ENCODE data around the gene ILKAP.

Gene ILKAP

DNA sequence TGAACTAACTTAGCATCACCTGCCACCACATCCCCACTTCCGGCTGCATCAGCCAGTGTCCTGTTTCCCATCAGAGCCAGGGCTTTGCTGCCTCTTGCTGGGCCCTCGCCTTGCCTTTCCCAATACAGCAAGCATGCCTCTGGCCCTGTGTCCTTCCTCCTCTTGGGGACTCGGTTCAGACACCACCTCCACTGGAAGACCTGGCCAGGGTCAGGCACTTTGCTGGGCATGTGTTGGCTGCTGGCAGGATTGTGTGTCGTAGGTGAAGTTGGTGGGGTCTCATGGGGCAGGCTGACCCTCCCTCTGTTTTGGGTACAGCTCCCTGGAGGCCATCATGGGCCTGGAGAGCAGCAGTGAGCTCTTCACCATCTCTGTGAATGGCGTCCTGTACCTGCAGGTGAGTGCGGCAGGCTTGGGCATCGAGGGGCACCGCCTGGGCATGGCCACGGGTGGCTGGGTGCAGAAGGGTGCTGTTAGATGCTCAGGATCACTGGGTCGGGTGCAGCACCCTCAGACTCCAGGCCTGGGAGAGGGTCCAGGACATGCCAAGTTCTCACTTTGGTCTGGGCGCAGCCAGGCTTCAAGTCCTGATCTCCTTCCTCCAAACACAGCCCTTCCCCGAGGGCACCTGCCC, 38.1 kb downstream of the ILKAP start:
- no peak for DNase-seq

DNA sequence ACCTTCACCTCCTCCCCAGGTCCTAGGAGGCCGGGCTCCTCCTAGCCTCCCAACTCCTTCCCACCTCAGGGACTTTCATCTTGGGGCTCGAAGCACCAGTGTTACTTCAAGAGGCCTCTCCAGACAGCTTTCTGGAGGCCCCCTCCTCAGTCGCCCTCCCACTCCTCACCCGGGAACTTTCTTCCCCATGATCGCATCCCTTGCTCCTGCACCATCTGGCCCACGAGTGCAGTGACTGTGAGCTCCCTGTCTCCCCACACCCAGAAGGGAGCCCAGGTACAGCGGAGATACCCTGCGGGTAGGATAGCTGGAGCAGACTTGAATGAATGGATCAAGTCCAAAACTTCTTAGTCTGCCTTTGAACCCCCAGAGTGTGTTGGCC, 38.6 kb downstream of the ILKAP start:
- DNase-seq: no peak

DNA sequence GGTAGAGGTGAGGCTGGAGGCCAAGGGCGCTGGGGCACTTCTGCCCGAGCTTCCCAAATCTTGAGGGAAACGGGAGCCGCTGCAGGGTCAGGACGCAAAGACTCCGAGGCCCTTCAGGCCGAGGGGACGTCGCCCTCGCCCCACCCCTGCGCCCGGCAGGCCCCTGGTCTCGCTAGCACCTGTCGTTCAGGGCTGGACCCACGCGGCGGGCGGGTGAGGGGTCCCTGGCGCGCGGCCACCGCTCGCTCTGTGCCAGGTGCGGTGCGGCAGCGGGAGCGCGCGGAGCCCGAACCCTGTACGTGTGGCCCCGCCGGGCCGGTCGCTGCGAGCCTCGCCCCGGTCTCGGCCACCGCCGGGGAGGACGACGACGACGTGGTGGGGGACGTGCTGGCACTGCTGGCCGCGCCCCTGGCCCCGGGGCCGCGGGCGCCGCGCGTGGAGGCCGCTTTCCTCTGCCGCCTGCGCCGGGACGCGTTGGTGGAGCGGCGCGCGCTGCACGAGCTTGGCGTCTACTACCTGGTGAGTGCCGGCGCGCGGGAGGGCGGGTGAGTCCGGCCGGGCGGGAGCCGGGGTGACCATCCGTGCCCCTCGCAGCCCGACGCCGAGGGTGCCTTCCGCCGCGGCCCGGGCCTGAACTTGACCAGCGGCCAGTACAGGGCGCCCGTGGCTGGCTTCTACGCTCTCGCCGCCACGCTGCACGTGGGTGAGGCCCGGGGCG, 39.9 kb downstream of the ILKAP start:
- no peak for DNase-seq

DNA sequence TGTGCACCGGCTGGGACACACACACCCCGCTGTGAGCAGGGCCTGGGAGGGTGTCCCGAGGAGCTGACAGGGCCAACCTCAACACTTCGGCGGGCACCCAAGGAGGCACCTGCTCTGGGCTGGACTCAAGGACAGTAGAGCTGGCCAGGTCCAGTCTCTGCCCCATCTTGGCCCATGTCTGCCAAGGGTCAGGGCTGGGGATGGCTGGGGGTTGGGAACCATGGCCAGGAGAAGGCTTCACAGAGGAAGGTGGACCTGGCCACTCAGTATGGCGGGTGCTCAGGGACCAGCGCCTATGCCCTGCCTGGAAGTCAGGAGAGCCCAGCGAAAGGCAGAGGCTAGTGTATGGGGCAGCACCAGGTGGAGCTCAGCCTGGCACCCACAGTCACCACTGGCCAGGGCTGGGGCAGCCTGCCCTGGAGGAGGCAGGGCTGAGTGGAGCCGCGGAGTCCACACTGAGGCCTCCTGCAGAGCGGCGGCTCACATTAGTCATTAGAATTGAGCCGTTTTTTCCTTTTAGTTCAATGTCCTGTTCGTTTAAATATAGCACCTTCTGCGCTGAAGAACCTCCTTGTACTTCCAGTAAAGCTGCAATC, 40.6 kb downstream of the ILKAP start:
- DNase-seq: no peak

DNA sequence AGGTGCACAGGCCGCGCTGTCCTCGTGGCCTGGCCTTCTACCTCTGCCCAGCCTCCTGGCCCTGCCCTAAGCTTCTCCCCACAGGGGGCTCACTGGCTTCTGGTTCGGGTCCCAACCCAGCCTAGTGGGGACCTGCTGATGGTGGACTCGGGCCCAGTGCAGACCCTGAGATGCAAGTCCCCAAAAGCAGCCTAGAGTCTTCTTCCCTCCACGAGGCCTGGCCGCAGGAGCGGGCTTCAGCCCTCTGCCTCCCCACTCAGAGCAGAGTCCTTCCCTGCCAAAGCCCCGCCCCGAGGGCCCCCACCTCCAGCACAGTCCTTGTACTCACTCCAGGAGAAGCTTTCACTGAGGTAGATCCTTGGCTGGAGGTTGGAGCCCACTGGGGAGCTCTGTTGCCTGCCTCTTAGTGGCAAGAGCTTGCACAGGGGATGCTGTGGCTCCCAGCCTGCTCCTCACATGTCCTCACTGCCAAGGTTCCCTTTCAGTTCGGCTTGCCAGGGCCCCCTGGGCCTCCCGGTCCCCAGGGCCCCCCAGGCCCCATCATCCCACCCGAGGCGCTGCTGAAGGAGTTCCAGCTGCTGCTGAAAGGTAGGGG, 41.1 kb downstream of the ILKAP start:
- no peak for DNase-seq

DNA sequence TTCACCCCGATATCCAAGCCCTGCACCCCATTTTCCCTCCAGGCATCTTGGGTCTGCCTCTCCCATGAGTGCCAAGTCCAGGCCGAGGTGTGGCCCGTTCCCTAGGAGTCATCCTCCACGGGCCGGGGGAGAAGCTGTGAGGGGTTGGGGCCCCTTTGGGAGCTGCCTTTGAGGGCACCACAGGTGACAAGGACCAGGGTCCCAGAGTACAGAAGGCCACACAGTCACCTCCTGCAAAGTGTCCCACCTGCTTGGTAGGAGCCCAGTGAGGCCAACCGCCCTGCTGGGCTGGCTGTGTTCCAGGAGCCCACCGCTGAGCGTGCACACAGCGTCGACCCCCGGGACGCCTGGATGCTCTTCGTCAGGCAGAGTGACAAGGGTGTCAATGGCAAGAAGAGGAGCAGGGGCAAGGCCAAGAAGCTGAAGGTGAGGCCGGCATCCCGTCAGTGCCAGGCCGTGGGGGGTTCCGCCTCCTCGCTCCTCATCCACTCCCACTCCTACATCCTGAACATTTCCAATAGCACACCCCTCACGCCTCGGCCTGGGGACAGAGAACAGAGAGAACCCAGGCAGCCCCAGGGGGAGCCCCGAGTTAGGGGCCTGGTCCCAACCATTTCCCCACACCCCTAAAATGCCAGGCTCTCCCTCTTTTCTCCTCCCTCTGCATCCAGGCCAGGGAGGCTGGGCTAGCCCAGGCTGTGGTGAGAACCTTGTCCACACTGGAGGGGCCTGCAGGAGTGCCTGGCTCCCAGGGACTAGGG, 42.0 kb downstream of the ILKAP start:
- no peak for DNase-seq

DNA sequence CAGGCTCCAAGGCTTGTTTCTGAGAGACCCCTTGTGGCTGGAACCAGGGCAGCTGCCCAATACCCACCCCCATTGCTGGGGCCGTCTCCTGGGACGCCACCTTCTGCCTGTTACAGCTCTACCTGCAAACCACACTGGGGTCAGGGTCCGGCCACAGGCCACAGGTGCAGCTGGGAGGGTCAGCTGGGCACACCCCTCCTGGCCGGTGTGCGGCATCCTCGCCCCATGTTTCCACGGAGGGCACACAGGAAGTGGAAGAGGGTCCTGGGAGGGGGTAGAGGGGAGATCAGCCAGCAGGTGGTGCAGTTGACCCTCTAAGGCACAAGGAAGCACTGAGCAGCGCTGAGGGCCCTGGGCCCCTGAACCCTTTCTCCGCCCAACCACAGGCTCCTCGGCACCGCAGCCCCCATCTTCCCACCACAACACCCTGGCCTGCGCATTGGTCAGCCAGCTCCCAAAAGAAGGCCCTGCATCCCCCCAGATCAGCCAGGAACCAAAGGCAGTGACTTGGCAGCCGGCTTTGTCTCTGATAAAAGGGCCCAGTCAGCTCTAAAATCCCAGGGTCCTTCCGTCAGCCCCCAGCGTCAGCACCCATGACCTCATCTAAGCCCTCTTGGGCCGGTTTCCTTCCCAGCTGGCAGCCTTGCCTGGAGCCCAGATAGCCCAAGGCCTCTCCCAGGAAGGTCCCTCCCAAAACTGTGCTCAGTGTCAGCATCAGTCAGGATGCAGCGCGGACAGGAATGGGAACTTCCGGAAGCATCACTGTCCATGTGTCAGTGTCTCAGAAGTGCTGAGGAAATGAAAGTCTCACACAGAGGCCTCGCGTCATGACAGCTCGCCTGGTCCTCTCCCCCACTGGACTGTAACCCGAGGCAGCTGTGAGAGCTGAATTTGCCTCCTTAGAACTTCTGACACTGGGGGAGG, 43.0 kb downstream of the ILKAP start:
- DNase-seq: no peak

DNA sequence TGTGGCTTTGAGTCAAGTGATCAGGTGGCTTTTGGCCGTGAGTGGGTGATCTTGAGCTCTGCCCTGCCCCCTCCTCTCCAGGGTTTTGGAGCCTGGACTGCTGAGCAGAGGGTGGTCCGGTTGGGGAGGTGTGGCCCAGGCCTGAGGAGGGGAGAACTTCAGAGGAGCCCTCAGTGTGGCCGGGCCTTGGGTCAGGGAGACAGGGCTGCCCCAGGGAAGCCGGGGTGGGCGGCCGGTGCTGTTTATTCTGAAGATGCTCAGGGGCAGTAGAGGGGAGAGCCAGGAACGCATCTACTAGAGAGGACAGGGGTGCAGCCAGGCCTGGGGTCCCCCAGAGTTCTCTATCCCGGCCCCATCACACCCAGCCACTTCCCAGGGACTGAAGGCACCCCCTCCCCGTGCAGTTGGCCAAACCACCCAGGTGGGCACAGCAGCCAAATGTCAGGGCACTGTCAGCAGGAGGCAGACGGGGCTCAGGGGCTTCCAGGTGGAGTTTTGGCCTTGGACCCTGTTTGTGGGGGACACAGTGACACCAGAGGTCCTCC, 43.8 kb downstream of the ILKAP start:
- no peak for DNase-seq

DNA sequence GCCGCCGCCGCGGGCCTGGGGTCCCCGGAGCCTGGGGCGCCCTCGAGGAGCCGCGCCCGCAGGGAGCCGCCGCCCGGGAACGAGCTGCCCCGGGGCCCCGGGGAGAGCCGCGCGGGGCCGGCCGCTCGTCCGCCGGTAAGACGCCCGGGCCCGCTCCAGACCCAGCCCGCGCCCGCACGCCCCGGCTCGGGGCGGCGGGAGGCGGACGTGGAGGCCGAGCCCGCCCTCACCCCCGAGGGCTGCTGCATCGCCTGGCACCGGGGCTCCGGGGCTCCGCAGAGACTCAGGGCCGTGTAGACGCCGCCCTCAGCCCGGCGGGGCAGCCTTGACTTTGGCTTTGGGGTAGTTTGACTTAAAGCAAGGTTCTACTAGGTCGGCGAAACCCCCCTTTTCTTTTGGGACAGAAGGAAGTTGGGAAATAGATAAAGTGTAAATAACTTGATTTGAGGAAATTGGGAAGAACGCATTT, 44.4 kb downstream of the ILKAP start:
- DNase-seq: no peak

DNA sequence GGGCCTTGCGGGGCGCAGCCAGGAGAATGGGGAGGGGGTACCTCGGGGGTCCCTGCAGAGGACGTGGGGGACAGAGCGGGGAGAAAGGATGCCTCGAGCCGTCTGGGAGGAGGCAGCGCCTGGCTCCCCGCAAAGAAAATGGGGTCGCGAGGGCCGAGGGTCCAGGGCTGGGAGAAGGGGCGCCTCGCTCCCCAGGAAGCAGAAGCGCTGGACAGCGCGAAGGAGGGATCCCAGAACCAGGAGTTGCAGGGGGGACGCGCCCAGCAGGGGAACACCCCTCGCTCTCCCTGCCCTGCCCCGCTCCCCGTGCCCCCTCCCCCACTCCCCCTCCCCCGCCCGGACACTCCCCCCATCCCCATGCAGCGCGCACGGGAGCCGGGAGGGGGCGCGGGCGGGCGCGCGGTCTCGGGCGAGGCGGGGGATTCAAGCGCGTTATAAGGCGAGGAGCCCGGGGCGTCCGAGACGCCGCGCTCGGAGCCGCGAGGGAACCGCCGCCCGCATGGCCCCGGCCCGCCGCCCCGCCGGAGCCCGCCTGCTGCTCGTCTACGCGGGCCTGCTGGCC, 44.9 kb downstream of the ILKAP start, which contains the start of gene ERFE:
TSS of gene ERFE (plus strand) at position 462 of the 562 bp plus-strand sequence. CDS start at position 500, 38 bp downstream.
- no peak for DNase-seq

DNA sequence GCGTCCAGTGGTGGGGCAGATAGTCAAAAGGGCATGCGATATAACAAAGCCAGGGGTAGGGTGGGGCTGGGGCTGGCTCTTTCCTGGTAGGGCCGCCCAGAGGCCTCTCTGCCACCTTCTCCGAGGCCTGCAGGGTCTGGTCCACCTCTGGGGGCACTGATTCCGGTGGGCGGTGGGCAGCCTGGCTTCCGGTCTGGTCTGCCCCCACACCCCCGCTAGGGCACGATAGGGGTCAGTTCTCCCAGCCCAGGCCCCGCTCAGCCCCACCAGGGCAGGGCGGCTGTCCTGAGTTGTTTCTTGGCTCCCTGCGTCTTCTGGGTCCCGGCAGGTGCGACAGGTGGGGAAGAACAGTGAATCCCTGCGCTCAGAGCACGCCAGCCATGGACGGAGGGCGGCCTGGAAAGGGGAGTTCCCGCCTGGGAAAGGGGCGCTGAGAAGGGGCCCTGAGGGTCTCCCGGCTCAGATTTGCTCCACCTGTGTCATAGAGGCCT, 45.4 kb downstream of the ILKAP start:
- DNase-seq: no peak

DNA sequence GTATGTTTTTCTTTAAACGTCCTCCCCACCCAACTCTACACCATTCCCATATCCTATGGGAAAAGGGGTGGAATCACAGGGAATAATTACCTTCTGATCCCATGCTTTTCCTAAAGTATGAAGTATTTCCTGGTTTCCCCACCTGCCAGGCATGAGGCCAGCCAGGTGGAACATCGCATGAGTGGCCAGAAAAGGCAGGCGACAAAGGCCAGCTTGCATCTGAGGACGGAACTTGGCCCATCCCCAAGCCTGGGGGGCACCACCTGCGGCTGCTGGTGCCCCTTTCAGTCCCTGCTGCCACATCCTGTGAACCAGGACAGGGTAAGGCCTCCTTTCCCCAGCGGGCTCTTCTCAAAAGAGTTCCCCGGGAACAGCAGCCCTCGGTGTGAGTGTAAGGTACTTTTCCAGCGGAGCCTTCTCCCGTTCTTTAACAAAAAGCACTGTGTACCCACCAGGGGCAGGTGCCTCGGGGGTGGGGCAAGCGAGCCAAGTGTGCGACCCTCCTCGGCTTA, 45.9 kb downstream of the ILKAP start:
- no peak for DNase-seq

DNA sequence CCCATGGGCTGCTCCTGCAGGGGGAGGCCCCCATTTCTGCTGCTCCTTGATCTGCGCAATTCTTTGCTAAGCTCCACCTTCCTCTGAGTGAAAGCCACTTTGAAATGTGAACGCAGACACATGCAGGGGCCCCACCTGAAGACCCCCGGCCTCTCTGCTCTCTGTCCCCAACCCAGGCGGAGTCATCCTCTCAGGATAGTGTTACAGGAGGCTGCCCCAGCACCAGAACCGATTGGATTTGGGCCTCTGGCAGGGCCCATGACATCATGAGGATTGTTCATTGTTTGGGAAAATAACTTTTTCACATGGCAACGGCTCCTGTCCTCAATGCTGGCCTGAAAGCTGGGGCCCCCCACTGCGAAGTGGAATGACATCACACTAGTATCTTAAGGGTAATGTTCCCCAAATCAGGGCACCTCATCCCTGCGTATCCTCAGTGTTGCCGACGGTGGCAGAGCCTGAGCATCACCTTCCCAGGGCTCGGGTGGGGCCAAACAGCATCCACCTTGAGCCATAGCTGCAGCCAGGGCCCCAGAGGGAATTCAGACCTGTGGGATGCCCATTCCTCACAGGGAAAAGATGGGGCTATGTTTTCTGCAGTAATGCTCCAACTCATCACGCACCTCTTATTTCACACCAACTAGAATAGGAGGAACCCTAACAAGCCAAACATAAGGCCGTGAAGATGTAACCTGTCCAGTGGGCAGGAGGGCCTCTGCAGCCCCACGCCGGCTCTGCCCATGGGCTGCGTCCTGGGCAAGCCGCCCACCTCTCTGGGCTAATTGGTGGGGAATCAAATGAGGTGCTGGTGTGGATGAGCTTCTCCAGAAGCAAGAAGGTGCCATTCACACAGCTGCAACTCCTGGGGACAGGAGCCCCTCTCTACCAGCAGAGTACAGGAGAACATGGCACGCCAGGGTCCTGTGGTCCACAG, 47.5 kb downstream of the ILKAP start:
- no peak for DNase-seq

DNA sequence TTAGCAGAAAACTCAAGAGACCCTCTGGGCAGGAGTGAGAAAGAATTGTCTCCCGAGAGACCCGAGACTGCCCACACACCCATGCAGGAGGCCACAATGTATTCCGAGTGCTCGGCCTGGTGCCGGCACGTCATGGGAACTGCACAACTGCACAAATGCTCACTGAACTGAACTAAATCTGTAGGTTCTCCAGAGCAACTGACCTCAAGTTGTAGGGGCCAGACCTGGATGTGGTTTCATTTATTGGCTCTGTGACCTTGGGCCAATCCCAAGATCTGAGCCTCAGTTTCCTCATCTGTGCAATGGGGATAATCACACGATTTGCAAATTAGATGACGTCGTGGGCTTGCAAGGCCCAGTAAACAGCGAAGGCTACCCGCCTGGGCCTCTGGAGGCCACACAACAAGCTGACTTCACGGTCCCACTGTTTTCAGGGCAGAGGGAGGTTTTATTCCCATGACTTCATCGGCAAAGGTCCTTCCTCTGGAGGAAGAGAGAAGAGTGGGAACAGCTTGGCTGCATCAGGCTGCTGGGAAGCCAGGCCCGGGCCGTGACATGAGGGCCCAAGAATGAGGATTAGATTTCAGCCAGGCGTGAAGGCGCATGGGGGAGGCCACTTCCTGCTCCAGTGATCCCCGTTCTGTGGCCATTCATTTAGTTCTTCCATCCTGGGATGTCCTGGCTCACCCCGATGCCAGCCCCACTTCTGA, 48.3 kb downstream of the ILKAP start:
- no peak for DNase-seq

DNA sequence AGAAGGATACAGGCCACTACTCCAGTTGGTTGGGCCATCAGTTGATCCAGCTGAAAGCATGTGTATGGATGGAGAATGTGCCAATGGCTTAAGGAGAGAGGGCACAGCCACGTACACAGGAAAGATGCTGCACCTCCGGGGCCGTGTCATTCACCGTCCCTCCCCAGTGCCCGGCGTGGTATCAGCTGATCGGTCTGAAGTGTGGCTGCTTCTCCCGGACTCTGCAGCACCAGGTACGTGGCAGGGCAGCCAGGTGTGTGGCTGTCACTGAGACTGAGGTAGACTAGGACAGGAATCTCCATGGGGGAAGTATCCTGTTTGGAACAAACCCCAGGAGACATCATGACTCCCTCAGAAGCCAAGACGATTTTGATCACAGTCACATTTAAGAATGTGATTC, 48.9 kb downstream of the ILKAP start:
- DNase-seq: no peak

DNA sequence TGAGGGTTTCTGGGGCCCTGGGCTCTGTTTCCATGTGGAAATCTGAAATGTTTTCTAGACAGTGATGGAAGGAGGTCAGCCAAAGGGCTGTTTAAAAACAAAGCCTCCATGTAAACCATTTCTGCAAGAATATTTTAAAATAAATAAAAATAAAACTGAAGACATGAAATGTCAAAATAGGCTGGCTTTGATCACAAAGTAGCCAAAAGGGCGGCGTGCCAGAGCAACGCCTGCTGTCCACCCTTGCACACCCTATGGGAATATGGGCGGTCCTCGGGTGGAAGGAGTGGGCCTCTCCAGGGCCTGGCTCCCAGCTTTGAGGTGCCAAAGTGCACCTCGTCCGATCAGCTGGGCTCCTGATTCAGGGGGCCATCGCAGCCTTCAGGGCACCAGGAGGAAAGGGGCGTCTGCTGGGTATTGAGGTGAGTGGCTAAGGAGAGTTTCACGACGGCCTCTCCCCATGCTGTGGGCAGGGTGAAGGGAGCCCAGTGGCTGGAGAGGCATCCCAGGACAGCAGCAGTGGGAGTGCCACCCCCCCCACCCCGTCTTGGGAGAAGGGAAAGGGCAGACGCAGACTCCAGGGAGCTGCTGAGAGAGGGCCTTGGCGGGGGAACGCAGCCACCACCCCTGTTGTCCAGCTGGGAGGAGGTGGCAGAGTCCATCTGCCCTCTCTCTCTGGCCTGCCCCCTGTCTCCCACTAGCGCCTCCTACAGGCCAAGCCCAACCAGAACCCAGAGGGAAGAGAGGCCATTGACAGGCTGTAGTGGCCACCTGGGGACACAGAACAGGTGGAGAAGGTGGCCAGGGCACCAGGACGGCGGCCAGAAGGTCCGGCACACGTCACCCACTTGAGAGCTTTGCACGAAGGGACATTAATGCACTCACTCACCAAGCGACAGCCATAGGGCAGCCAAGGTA, 50.5 kb downstream of the ILKAP start:
- no peak for DNase-seq

DNA sequence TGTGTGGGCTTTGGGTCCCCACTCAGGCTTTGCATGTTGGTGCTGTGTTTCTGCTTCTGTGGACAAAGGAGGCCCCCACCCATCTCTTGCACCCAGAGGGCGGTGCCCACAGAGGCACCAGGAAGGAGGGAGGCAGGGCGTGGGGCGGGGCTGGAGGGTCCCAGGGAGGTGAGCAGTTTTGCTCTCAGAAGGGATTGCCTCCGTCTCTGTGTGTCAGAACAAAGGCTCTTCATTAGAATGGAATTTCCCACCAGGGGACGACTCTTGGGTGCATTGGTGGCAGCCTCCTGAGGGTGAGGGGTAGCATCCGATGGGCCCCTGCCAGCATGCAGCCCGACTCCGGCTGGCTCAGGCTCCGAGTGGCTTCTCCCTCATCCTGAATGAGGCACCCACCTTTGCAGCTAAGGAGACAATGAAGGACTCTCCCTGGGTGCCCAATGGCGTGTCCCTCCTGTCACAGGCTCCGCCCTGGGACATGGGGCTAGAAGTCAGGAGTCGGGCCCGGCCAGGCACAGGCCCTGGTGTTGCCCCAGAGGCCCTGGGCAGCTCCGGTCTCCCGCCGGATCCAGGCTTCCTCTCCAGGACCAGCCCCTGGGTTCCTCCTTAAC, 51.8 kb downstream of the ILKAP start:
- DNase-seq: no peak

Measured in activated gamma-delta T cell (primary cell).